HEK293T (cell line): Measurements from ENCODE around the gene PCP4.

Source experiments
- CTCF ChIA-PET: fragments of 350-600 bp; formaldehyde crosslinking; extraction: SDS; loops from one replicate; lab custom pipeline; 2021; ENCODE audit warnings: antibody characterized with exemption, inconsistent platforms; lab: Yijun Ruan, JAX
- POLR2A ChIA-PET: fragments of 350-600 bp; formaldehyde crosslinking; extraction: SDS; loops from one replicate; lab custom pipeline; 2020; ENCODE audit warnings: antibody characterized with exemption, inconsistent platforms; lab: Yijun Ruan, JAX
- DNase-seq: peaks from one replicate; pipeline ENCODE4 v3.0.0; 2012; ENCODE audit warnings: mixed read lengths; ENCODE audit errors: extremely low spot score
- ARNT ChIP-seq: fragments of 450-650 bp; IDR thresholded peaks from 2 replicates; pipeline ENCODE4 v1.6.1; 2017; ENCODE audit warnings: mild to moderate bottlenecking
- BHLHE40 ChIP-seq: fragments of 450-650 bp; IDR thresholded peaks from 2 replicates; pipeline ENCODE4 v1.6.1; 2016; ENCODE audit warnings: mild to moderate bottlenecking, moderate library complexity, borderline replicate concordance
- CTBP1 ChIP-seq: fragments of 450-650 bp; IDR thresholded peaks from 2 replicates; pipeline ENCODE4 v1.6.1; 2016; ENCODE audit warnings: borderline replicate concordance
- ELF4 ChIP-seq: fragments of 450-650 bp; IDR thresholded peaks from 2 replicates; pipeline ENCODE4 v1.6.1; 2017; ENCODE audit warnings: antibody characterized with exemption
- FOXA1 ChIP-seq: fragments of 450-650 bp; IDR thresholded peaks from 2 replicates; pipeline ENCODE4 v1.6.1; 2016; ENCODE audit warnings: mild to moderate bottlenecking
- FOXK2 ChIP-seq: fragments of 450-650 bp; IDR thresholded peaks from 2 replicates; pipeline ENCODE4 v1.6.1; 2016; ENCODE audit warnings: mild to moderate bottlenecking
- FOXM1 ChIP-seq: fragments of 450-650 bp; IDR thresholded peaks from 2 replicates; pipeline ENCODE4 v1.6.1; 2017; ENCODE audit warnings: mild to moderate bottlenecking, borderline replicate concordance
- HDGF ChIP-seq: fragments of 450-650 bp; IDR thresholded peaks from 2 replicates; pipeline ENCODE4 v1.6.1; 2017; ENCODE audit warnings: antibody characterized with exemption, borderline replicate concordance
- L3MBTL2 ChIP-seq: fragments of 450-650 bp; conservative IDR thresholded peaks from 2 replicates; pipeline ENCODE4 v1.6.1; 2016; ENCODE audit warnings: mild to moderate bottlenecking
- LEF1 ChIP-seq: fragments of 450-650 bp; IDR thresholded peaks from 2 replicates; pipeline ENCODE4 v1.6.1; 2017; ENCODE audit warnings: mild to moderate bottlenecking, borderline replicate concordance
- NFRKB ChIP-seq: fragments of 450-650 bp; IDR thresholded peaks from 2 replicates; pipeline ENCODE4 v1.6.1; 2016; ENCODE audit warnings: mild to moderate bottlenecking, moderate library complexity
- SP1 ChIP-seq: fragments of 450-650 bp; IDR thresholded peaks from 2 replicates; pipeline ENCODE4 v1.6.1; 2017
- SUZ12 ChIP-seq: fragments of 450-650 bp; IDR thresholded peaks from 2 replicates; pipeline ENCODE4 v1.6.1; 2016; ENCODE audit warnings: mild to moderate bottlenecking
- TARDBP ChIP-seq: fragments of 450-650 bp; IDR thresholded peaks from 2 replicates; pipeline ENCODE4 v1.6.1; 2016
- ZNF384 ChIP-seq: fragments of 450-650 bp; IDR thresholded peaks from 2 replicates; pipeline ENCODE4 v1.6.1; 2016
- TF ChIP-seq, protein P1 (sequence below): fragments of 450-650 bp; IDR thresholded peaks from 2 replicates; pipeline ENCODE4 v1.6.1; 2016

The PCP4 gene

DNA sequence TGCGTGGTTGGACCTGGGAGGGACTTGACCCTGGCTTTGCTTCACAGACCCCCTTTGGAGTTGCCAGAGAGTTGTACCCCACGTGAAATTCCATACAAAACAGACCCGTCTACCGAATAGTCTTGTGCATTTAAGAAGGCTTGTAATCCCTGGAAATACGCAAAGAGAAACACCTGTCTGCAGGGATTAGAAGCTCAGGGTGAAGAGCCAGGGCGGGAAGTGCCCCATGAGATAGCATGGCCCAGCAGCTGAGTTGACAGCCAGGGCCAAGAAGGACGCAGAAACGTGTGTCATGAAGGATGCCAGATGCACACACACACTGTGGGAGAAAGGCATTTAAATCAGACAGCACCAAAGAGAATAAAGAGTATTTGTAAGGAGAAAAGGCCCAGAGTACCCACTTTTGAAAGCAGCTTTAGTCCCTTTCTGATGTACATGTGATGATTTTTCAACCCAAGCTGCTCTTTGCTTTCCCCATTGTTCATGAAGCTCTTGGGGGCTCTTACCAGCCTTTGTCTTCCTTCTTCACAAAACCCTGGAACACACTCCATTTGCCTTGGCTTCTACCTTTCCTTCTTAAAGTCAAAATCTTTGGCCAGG lies 46.6 kb downstream of the PCP4 start:
- TF ChIP-seq, protein P1, sequence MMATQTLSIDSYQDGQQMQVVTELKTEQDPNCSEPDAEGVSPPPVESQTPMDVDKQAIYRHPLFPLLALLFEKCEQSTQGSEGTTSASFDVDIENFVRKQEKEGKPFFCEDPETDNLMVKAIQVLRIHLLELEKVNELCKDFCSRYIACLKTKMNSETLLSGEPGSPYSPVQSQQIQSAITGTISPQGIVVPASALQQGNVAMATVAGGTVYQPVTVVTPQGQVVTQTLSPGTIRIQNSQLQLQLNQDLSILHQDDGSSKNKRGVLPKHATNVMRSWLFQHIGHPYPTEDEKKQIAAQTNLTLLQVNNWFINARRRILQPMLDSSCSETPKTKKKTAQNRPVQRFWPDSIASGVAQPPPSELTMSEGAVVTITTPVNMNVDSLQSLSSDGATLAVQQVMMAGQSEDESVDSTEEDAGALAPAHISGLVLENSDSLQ = no peak
- ChIA-PET POLR2A (no interaction called here), CTCF (no interaction called here)
- DNase-seq = no peak

DNA sequence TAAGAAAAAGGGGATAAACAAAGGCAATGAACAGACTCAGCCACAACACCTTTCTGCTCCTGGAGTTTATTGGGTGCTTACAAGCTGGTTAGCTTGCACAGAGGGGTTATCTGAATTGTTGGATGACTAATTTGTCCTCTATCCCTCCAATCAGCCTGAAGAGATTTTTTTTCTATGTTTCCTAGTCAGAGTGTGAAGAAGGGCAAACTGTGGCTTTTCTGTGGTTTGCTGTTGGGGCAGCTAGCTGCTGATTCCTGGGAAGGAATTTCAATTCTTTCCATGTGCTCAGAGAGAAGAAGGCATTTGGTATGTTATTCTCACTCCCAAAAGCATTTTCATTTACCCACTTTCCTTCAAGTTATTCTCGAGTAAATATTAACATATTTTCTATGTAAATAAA lies 48.6 kb downstream of the PCP4 start:
- POLR2A ChIA-PET = no interaction called here
- no peak for DNase-seq
- no peak for TF ChIP-seq HDGF
- TF ChIP-seq FOXM1 = no peak
- CTCF ChIA-PET = no interaction called here

DNA sequence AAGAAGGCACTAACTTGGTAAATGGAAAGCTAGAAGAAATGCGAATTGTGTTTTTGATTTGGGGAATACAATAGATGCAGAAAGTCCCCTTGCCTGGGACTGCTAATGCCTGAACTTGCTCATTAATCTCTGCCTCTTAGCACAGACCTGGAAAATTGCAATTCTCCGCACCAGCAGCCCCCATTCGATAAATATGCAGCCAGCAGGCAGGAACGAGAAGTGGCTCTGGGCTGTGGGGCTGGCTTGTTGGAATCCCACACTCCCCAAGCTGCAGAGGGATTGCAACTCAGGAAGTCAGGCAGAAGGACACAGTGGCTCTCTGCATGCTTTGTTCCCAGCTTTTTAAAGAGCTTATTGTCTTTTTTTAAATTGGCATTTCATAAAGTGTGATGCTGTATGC lies 51.3 kb downstream of the PCP4 start:
- no peak for DNase-seq
- ChIA-PET POLR2A (no interaction called here), CTCF (no interaction called here)
- TF ChIP-seq HDGF (no peak), SP1 (no peak), FOXA1 (no peak), L3MBTL2 (no peak), ARNT (no peak), TARDBP (no peak), LEF1 (no peak), FOXK2 (no peak), FOXM1 (no peak), CTBP1 (no peak), BHLHE40 (no peak), SUZ12 (no peak), ELF4 (no peak), NFRKB (no peak), ZNF384 (no peak)
- TF ChIP-seq, protein P1 = no peak

DNA sequence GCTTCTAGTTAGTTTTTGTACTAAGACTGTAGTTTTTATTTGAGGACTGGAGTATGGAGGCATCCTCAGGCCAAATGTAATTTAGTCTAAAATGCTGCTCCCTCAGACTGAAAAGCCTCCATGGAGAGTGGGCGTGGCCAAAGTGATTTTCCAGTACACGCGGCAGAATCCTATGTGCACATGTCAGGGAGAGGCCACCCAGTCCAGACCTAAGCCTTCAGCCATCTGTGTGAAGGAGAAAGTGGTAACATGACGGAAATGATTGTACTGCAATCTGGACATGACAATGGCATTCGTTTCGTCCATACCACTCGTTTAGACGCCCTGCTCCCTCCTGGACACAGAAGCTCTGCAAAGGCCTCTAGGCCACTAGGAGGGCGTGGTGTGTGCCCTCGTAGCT lies 56.2 kb downstream of the PCP4 start:
- ChIA-PET POLR2A (no interaction called here), CTCF (no interaction called here)
- no peak for DNase-seq
- no peak for TF ChIP-seq TARDBP
- no peak for TF ChIP-seq CTBP1
- TF ChIP-seq ELF4 = no peak
- TF ChIP-seq FOXM1 = no peak
- no peak for TF ChIP-seq NFRKB
- TF ChIP-seq LEF1 = no peak
- no peak for TF ChIP-seq SP1
- no peak for TF ChIP-seq HDGF
- TF ChIP-seq BHLHE40 = no peak
- no peak for TF ChIP-seq FOXA1
- TF ChIP-seq ARNT = no peak
- no peak for TF ChIP-seq ZNF384
- no peak for TF ChIP-seq FOXK2
- no peak for TF ChIP-seq L3MBTL2
- TF ChIP-seq SUZ12 = no peak

DNA sequence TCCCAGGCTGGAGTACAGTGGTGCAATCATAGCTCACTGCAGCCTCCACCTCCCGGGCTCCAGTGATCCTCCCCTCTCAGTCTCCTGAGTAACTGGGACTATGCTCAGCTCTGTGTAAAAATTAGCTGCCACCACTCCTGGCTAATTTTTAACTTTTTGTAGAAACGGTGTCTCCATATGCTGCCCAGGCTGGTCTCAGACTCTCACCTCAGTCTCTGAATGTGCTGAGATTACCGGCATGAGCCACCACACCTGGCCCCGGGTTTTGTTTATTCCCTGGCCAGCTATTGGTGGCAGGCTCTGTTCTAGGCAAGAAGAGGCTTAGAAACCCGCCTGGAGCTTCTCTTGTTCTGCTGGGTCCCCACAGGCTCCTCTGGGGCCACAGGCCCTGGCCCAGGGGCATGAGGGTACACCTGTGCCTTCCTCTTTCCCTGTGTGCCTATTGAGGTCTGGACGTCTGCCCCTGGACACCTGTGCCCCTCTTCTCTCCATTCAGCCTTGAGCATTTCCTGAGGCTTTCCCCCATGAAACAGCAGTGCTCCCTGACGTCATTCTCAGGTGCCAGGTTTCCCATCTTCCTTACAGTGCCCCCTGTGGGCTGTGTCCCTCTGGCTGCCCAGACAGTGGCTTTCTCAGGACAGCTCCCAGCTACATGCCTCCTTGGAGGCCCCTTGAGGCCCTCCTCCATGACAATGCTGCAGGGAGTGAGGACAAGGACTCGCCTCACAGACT lies 57.5 kb downstream of the PCP4 start:
- POLR2A ChIA-PET = no interaction called here

DNA sequence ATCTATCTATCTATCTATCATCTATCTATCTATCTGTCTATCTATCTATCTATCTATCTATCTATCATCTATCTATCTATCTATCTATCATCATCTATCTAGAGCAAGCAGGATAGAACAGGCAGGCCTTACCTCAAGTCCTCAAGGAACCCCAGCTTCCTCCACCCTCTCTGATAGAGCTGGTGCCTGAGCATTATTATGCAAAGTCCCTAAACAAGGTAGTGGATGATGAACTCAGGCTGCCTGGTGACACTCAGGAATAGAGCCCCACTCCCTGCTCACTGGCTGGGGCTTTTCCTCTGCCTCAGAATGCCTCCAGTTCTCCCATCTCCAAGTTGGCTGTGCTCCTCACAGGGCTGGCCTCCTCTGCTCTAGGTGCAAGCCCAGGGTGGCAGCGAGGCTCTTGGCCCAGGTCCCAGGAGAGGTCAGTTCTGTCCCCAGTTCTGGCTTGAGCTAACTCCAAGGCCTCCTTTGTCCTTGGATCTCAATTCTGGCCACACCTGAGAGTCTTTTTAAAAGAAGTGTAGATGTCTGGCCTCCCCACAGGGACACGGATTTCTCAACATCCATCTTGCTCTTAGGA lies 60.2 kb downstream of the PCP4 start:
- DNase-seq = no peak
- CTCF ChIA-PET = no interaction called here
- POLR2A ChIA-PET = no interaction called here
- TF ChIP-seq SP1 = no peak
- TF ChIP-seq NFRKB = no peak
- no peak for TF ChIP-seq ZNF384
- no peak for TF ChIP-seq BHLHE40
- no peak for TF ChIP-seq FOXA1
- TF ChIP-seq, protein P1 = no peak
- TF ChIP-seq FOXK2 = no peak
- TF ChIP-seq CTBP1 = no peak

More for the DNA sequence above, 57.5 kb downstream of the PCP4 start:
- DNase-seq = no peak
- CTCF ChIA-PET = no interaction called here
- TF ChIP-seq FOXK2 = no peak
- no peak for TF ChIP-seq NFRKB
- TF ChIP-seq FOXM1 = no peak
- no peak for TF ChIP-seq HDGF
- TF ChIP-seq FOXA1 = no peak
- no peak for TF ChIP-seq ARNT
- no peak for TF ChIP-seq CTBP1
- TF ChIP-seq, protein P1 = no peak
- no peak for TF ChIP-seq ELF4
- no peak for TF ChIP-seq ZNF384
- no peak for TF ChIP-seq SP1
- TF ChIP-seq TARDBP = no peak
- TF ChIP-seq BHLHE40 = no peak
- no peak for TF ChIP-seq LEF1
- no peak for TF ChIP-seq L3MBTL2
- TF ChIP-seq SUZ12 = no peak
